Tibial nerve (tissue), 4 donors: ENCODE results near the gene RTKN.

Source experiments
- EP300 ChIP-seq, 2 donors: sonication (generic); formaldehyde crosslinking; IDR thresholded peaks; one replicate each; pipeline ENCODE4 v1.6.1; 2017; ENCODE audit warnings: antibody characterized with exemption in 2 of 2, mild to moderate bottlenecking in 1 of 2
- POLR2A ChIP-seq, 2 donors: fragments of 450-650 bp; IDR thresholded peaks; one replicate each; pipeline ENCODE4 v1.6.1; 2017; ENCODE audit warnings: antibody characterized with exemption in 2 of 2, mild to moderate bottlenecking in 2 of 2, moderate library complexity in 2 of 2
- TF ChIP-seq, protein P1 (sequence below), 5 experiments: fragments of 200-600 bp in 3 of 5; fragments of 450-650 bp in 2 of 5; sonication (generic) in 3 of 5; IDR thresholded peaks; one replicate each; pipeline ENCODE4 v1.5.1; 2016 to 2019; ENCODE audit warnings: antibody characterized with exemption in 5 of 5, mild to moderate bottlenecking in 3 of 5, moderate library complexity in 2 of 5

- TF ChIP-seq, protein P1, sequence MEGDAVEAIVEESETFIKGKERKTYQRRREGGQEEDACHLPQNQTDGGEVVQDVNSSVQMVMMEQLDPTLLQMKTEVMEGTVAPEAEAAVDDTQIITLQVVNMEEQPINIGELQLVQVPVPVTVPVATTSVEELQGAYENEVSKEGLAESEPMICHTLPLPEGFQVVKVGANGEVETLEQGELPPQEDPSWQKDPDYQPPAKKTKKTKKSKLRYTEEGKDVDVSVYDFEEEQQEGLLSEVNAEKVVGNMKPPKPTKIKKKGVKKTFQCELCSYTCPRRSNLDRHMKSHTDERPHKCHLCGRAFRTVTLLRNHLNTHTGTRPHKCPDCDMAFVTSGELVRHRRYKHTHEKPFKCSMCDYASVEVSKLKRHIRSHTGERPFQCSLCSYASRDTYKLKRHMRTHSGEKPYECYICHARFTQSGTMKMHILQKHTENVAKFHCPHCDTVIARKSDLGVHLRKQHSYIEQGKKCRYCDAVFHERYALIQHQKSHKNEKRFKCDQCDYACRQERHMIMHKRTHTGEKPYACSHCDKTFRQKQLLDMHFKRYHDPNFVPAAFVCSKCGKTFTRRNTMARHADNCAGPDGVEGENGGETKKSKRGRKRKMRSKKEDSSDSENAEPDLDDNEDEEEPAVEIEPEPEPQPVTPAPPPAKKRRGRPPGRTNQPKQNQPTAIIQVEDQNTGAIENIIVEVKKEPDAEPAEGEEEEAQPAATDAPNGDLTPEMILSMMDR (IDR thresholded peaks at IDR 0.05) = no peak
- TF ChIP-seq POLR2A (IDR thresholded peaks at IDR 0.05) (no peak), EP300 (IDR thresholded peaks at IDR 0.05) (no peak)
Measured at GRCh38 chr2:74375838-74376237, 65.9 kb downstream of the RTKN start.
